ENCODE results near the gene SLC5A6. TPM values are rescaled to one million over a fixed set of nuclear protein-coding genes. Genes with fewer than 3 reads are reported as not detected.

The SLC5A6 gene
- total RNA-seq, 2 experiments from 2014 or later, result 34.9 to 37.7 TPM

DNA sequence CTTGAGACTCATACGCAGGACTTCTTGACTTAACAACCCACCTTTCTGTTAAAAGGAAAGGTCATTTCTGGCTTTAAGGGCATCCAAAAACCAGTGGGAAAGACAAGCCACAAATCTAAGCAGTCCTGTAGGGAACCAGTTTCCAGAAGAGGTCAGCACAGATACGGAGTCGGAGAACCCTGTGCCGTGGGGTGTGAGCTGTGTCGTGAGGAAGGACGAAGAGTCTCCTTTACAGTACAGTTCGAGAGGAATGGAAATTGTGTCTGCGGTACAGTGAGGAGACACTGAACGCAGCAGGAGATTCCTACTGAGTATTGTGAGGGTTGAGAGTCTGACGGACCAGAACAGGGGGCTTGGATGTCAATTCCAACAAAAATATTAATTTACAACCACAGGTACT lies 33.0 kb upstream of the SLC5A6 start:
- ATAC-seq, result no peak
- H3K27me3 Mint-ChIP-seq, result no peaks in the 10 kb centered on the region
- intact Hi-C loops (cut with micrococcal nuclease), result no loop called here
- peaks cover 16% of the 10 kb centered on the region for H3K36me3 Mint-ChIP-seq (ENCODE audit: low read depth)
- DNase-seq, result no peak
- POLR2A ChIA-PET, result no interaction called here
- no peak overlapping the region for H3K27ac Mint-ChIP-seq
- H3K4me1 Mint-ChIP-seq (ENCODE audit: low read depth), result peaks cover 2% of the 10 kb centered on the region
- H3K4me3 Mint-ChIP-seq, result no peak overlapping the region
- no peaks in the 10 kb centered on the region for H3K9me3 Mint-ChIP-seq
- TF ChIP-seq, protein P1, sequence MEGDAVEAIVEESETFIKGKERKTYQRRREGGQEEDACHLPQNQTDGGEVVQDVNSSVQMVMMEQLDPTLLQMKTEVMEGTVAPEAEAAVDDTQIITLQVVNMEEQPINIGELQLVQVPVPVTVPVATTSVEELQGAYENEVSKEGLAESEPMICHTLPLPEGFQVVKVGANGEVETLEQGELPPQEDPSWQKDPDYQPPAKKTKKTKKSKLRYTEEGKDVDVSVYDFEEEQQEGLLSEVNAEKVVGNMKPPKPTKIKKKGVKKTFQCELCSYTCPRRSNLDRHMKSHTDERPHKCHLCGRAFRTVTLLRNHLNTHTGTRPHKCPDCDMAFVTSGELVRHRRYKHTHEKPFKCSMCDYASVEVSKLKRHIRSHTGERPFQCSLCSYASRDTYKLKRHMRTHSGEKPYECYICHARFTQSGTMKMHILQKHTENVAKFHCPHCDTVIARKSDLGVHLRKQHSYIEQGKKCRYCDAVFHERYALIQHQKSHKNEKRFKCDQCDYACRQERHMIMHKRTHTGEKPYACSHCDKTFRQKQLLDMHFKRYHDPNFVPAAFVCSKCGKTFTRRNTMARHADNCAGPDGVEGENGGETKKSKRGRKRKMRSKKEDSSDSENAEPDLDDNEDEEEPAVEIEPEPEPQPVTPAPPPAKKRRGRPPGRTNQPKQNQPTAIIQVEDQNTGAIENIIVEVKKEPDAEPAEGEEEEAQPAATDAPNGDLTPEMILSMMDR (IDR thresholded peaks at IDR 0.05), result no peak
- CTCF ChIA-PET, result interaction anchor here (2.0 to 2.1 kb wide), 2 partner anchors 35 to 58 kb away, joined by 4 to 6 read pairs; no protein-coding TSS in a partner anchor

- Mint-ChIP-seq H3K36me3 (ENCODE audit: low read depth) (peaks cover 25% of the 10 kb centered on the region), H3K27ac (no peak overlapping the region), H3K9me3 (no peaks in the 10 kb centered on the region), H3K27me3 (no peaks in the 10 kb centered on the region), H3K4me3 (no peak overlapping the region), H3K4me1 (ENCODE audit: low read depth) (peaks cover 2% of the 10 kb centered on the region)
- ATAC-seq (no peak), DNase-seq (no peak)
- ChIA-PET CTCF (interaction anchor here (1.4 kb wide), 1 partner anchor 39 kb away, joined by 3 read pairs; no protein-coding TSS in a partner anchor), POLR2A (interaction anchor here (1.3 kb wide), 1 partner anchor 11 kb away, joined by 4 read pairs; no protein-coding TSS in a partner anchor)
- TF ChIP-seq, protein P1 (IDR thresholded peaks at IDR 0.05), result no peak
- intact Hi-C loops (cut with micrococcal nuclease), result no loop called here
Measured at GRCh38 chr2:27243391-27244130, 31.5 kb upstream of the SLC5A6 start.

DNA sequence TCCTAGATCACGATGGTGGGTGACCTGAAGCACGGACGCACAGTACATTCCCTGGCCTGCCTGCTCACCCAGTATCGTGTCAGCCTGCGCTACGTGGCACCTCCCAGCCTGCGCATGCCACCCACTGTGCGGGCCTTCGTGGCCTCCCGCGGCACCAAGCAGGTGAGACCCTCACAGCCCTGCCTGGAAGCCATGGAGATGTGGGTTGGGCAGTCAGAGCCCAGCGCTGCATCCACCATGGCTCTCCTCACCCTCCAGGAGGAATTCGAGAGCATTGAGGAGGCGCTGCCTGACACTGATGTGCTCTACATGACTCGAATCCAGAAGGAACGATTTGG lies 30.5 kb upstream of the SLC5A6 start:
- DNase-seq (no peak), ATAC-seq (no peak)
- ChIA-PET POLR2A (interaction anchor here (1.3 to 2.4 kb wide), 2 partner anchors 10 to 24 kb away, joined by 4 to 10 read pairs; partner anchors contain the start of gene CAD), CTCF (interaction anchor here (1.9 to 2.4 kb wide), 2 partner anchors 37 to 61 kb away, joined by 8 to 16 read pairs; no protein-coding TSS in a partner anchor)
- Mint-ChIP-seq H3K27me3 (no peaks in the 10 kb centered on the region), H3K9me3 (no peaks in the 10 kb centered on the region), H3K4me3 (no peak overlapping the region), H3K27ac (no peak overlapping the region), H3K4me1 (ENCODE audit: low read depth) (peaks cover 2% of the 10 kb centered on the region), H3K36me3 (ENCODE audit: low read depth) (peaks cover 33% of the 10 kb centered on the region)
- TF ChIP-seq, protein P1 (IDR thresholded peaks at IDR 0.05), result no peak
- intact Hi-C loops (cut with micrococcal nuclease), result no loop called here

- Mint-ChIP-seq H3K4me3 (no peak overlapping the region), H3K36me3 (ENCODE audit: low read depth) (peaks cover 38% of the 10 kb centered on the region), H3K4me1 (ENCODE audit: low read depth) (peaks cover 2% of the 10 kb centered on the region), H3K27me3 (no peaks in the 10 kb centered on the region), H3K9me3 (no peaks in the 10 kb centered on the region), H3K27ac (no peak overlapping the region)
- TF ChIP-seq, protein P1 (IDR thresholded peaks at IDR 0.05), result no peak
- DNase-seq (no peak), ATAC-seq (no peak)
- POLR2A ChIA-PET, result interaction anchor here (0.7 to 2.4 kb wide), 5 partner anchors 8 to 38 kb away, joined by 3 to 10 read pairs (median 4); partner anchors contain the start of gene CAD
- CTCF ChIA-PET, result interaction anchor here (1.1 to 2.4 kb wide), 3 partner anchors 8 to 61 kb away, joined by 3 to 16 read pairs (median 8); no protein-coding TSS in a partner anchor
- intact Hi-C loops (cut with micrococcal nuclease), result no loop called here
Measured at GRCh38 chr2:27241761-27242613, 29.9 kb upstream of the SLC5A6 start.
